Measurements from ENCODE around the gene TENT5A.

GRCh38 chr6:81762132-81762531, 9.7 kb upstream of the TENT5A start:
- TF ChIP-seq POLR2AphosphoS5 (IDR thresholded peaks at IDR 0.05; ENCODE audit: low read depth, low read length) (no peak), POLR2A (IDR thresholded peaks at IDR 0.05; ENCODE audit: low read depth, low read length) (no peak), TAF1 (IDR thresholded peaks at IDR 0.05; ENCODE audit: low read depth, low read length) (no peak), SPI1 (IDR thresholded peaks at IDR 0.05; ENCODE audit: low read depth, low read length) (no peak), POU2F2 (IDR thresholded peaks at IDR 0.05; ENCODE audit: low read depth, low read length) (no peak), PAX5 (IDR thresholded peaks at IDR 0.05; ENCODE audit: insufficient read depth, low read length, severe bottlenecking) (no peak)
